OCI-LY3 (cell line): ENCODE data around the gene SNAPC2.
A peak's percentile ranks its signal among the peaks of the same experiment; 100 is the strongest.

Experiments
- H2AFZ ChIP-seq: fragments of 200-600, 300-600 bp; shearing (Covaris generic); 2 replicates; pipeline ENCODE4 v1.6.0; 2014; ENCODE audit warnings: antibody characterized with exemption, low read depth, low read length
- H3K27ac ChIP-seq: fragments of 200-600, 300-600 bp; sonication (generic); 2 replicates; pipeline ENCODE4 v1.5.1; 2014; ENCODE audit warnings: mild to moderate bottlenecking, low read length, moderate library complexity, mixed read lengths
- H3K27me3 ChIP-seq: fragments of 200-600, 300-600 bp; sonication (generic); 2 replicates; pipeline ENCODE4 v1.6.1; 2014; ENCODE audit warnings: low read depth, low read length, mixed read lengths
- H3K36me3 ChIP-seq: fragments of 200-600, 300-600 bp; sonication (generic); replicated peaks from 2 replicates; pipeline ENCODE3; 2014; ENCODE audit warnings: low read depth, low read length, mixed read lengths
- H3K4me1 ChIP-seq: fragments of 300-600, 200-600 bp; sonication (generic); 2 replicates; pipeline ENCODE4 v1.6.1; 2014; ENCODE audit warnings: low read length, mixed read lengths
- H3K4me2 ChIP-seq: fragments of 200-600, 300-600 bp; sonication (generic); 2 replicates; pipeline ENCODE4 v1.6.1; 2014; ENCODE audit warnings: low read length, mixed read lengths
- H3K4me3 ChIP-seq: fragments of 300-600, 200-600 bp; sonication (generic); 2 replicates; pipeline ENCODE4 v1.5.1; 2014; ENCODE audit warnings: antibody characterized with exemption, mild to moderate bottlenecking, low read length, moderate library complexity
- H3K79me2 ChIP-seq: fragments of 300-600, 200-600 bp; shearing (Covaris generic); 2 replicates; pipeline ENCODE4 v1.6.1; 2014; ENCODE audit warnings: mild to moderate bottlenecking, low read length, mixed read lengths
- H3K9ac ChIP-seq: fragments of 300-600, 200-600 bp; shearing (Covaris generic); 2 replicates; pipeline ENCODE4 v1.6.0; 2014; ENCODE audit warnings: mild to moderate bottlenecking, low read length, moderate library complexity
- H3K9me3 ChIP-seq: fragments of 200-600, 300-600 bp; shearing (Covaris generic); 2 replicates; pipeline ENCODE4 v1.6.1; 2014; ENCODE audit warnings: low read length, mixed read lengths; ENCODE audit not compliant: insufficient read depth
- H4K20me1 ChIP-seq: fragments of 200-600, 300-600 bp; sonication (generic); 2 replicates; pipeline ENCODE4 v1.6.1; 2016; ENCODE audit warnings: low read length, mixed read lengths; ENCODE audit not compliant: insufficient read depth
- EZH2phosphoT487 ChIP-seq: fragments of 200-600 bp; shearing (Covaris generic); IDR thresholded peaks from 2 replicates; pipeline ENCODE4 v1.6.1; 2018; ENCODE audit warnings: antibody characterized with exemption, mixed run types, low read depth
- TF ChIP-seq, protein P1 (sequence below): fragments of 200-600, 300-600 bp; sonication (generic); IDR thresholded peaks from 2 replicates; pipeline ENCODE4 v1.5.1; 2014; ENCODE audit warnings: antibody characterized with exemption, low read length, low read depth

Gene SNAPC2

DNA sequence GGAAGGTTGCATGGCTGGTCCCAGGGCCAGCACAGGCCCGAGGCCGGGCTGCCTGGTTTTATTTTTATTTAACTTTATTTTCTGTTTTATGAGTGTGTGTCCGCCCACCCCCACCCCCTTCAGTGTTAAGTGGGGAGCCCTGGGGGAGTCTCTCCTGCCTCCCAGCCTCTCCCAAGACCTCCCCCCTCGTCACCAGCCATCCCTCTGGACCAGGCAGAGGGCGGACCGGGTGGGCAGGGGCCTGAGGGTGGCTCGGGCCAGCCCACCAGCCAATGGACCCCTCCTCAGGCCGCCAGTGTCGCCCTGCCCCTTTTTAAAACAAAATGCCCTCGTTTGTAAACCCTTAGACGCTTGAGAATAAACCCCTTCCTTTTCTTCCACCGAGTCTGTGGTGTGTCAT lies 6.0 kb upstream of the SNAPC2 start:
- Histone ChIP-seq H3K9ac (no peak overlapping the region), H2AFZ (no peak overlapping the region), H3K36me3 (peaks cover 21% of the 10 kb centered on the region), H3K27ac (no peak overlapping the region), H4K20me1 (peaks cover 2% of the 10 kb centered on the region; the same call in 1 of the 2 replicates), H3K27me3 (no peaks in the 10 kb centered on the region), H3K79me2 (no peaks in the 10 kb centered on the region), H3K4me2 (no peak overlapping the region), H3K4me3 (no peak overlapping the region), H3K4me1 (peaks cover 6% of the 10 kb centered on the region; the same call in 1 of the 2 replicates), H3K9me3 (no peaks in the 10 kb centered on the region)
- TF ChIP-seq, protein P1, sequence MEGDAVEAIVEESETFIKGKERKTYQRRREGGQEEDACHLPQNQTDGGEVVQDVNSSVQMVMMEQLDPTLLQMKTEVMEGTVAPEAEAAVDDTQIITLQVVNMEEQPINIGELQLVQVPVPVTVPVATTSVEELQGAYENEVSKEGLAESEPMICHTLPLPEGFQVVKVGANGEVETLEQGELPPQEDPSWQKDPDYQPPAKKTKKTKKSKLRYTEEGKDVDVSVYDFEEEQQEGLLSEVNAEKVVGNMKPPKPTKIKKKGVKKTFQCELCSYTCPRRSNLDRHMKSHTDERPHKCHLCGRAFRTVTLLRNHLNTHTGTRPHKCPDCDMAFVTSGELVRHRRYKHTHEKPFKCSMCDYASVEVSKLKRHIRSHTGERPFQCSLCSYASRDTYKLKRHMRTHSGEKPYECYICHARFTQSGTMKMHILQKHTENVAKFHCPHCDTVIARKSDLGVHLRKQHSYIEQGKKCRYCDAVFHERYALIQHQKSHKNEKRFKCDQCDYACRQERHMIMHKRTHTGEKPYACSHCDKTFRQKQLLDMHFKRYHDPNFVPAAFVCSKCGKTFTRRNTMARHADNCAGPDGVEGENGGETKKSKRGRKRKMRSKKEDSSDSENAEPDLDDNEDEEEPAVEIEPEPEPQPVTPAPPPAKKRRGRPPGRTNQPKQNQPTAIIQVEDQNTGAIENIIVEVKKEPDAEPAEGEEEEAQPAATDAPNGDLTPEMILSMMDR, result no peak
- no peak for TF ChIP-seq EZH2phosphoT487

DNA sequence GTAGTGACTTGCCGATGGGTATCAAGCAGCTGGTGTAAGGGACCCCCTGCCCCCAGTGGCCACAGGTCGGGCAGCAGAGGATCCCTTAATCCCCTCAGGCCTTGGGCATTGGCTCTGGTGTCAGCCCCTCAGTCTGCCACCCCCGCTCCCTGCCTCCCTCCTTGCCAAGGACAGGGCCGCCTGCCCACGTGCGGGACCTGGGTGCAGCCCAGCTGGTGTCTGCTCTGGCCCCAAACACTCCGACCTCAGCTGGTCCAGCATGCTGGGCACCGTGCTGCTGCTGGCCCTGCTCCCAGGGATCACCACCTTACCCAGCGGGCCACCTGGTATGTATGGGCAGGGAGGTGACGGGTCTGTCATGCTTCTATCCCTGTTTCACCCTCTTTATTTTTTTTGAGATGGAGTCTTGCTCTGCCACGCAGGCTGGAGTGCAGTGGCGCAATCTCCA lies 5.5 kb upstream of the SNAPC2 start, which contains the start of gene TGFBR3L:
Gene TGFBR3L, plus strand, starts transcription at position 233 of the 448 bp plus-strand sequence.
- Histone ChIP-seq H3K27me3 (no peaks in the 10 kb centered on the region), H3K9me3 (no peaks in the 10 kb centered on the region), H3K4me2 (peak within 1 kb of the TSS; percentile 81), H3K9ac (0 out of 2 replicates have a peak within 1 kb of the TSS, but pooled peaks have one; percentile 67), H3K4me1 (peaks cover 7% of the 10 kb centered on the region; the same call in 1 of the 2 replicates), H3K27ac (no peak within 1 kb of the TSS), H3K79me2 (no peaks in the 10 kb centered on the region), H4K20me1 (no peaks in the 10 kb centered on the region; the same call in 1 of the 2 replicates), H3K4me3 (peak within 1 kb of the TSS; percentile 77), H2AFZ (no peak within 1 kb of the TSS), H3K36me3 (peaks cover 21% of the 10 kb centered on the region)
- TF ChIP-seq, protein P1, result no peak
- TF ChIP-seq EZH2phosphoT487, result no peak

DNA sequence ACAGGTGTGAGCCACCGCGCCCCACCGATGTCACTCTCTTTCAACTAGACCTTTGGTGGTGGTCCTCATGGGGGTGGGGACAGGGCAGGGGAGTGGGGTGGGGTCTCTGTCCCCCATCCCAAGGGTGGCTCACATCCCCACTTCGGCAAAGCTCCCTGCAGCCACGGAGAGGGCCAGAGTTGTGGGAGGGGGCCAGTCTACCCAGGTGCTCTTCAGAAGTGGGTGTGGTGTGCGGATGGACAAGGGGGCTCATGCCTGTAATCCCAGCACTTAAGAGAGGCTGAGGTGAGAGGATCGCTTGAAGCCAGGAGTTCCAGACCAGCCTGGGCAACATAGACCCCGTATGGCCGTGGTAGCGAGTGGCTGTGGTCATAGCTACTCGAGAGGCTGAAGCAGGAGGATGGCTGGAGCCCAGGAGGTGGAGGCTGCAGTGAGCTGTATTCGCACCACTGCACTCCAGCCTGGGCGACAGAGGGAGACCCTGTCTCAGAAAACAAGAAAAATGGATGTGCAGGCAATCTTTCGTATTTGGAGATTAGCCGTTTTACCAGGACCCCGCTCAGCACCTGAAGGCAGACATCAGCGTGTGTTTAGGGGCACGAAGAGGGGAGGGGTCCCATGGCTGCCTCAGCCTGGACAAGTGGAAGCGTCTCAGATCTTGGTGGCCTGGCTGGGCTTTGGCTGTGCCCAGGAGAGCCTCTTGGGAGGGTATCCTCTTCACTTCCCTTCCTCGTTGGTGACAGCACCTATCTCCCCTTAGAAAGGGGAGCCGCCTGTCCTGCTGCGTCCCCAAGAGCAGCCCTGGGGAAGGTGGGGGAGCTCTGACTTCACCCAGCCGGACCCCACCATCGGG lies 4.7 kb upstream of the SNAPC2 start:
- no peaks in the 10 kb centered on the region for H3K9me3 ChIP-seq
- no peak for TF ChIP-seq EZH2phosphoT487
- TF ChIP-seq, protein P1, result no peak
- H3K27me3 ChIP-seq, result no peaks in the 10 kb centered on the region
- H3K9ac ChIP-seq, result peak overlapping the region; percentile 67
- no peaks in the 10 kb centered on the region for H3K79me2 ChIP-seq
- H3K4me2 ChIP-seq, result peak overlapping the region; percentile 81
- no peak overlapping the region for H2AFZ ChIP-seq
- H3K27ac ChIP-seq, result no peak overlapping the region
- no peaks in the 10 kb centered on the region; the same call in 1 of the 2 replicates for H4K20me1 ChIP-seq
- peak overlapping the region; percentile 77 for H3K4me3 ChIP-seq
- peaks cover 9% of the 10 kb centered on the region; the same call in 1 of the 2 replicates for H3K4me1 ChIP-seq
- peaks cover 19% of the 10 kb centered on the region for H3K36me3 ChIP-seq
